Measurements from ENCODE around the gene WDR47. TPM values are rescaled to one million over a fixed set of nuclear protein-coding genes. Genes with fewer than 3 reads are reported as not detected.

Gene WDR47
- total RNA-seq = 10 to 100 TPM; 45.8 to 89.2 (median 52.9) TPM

DNA sequence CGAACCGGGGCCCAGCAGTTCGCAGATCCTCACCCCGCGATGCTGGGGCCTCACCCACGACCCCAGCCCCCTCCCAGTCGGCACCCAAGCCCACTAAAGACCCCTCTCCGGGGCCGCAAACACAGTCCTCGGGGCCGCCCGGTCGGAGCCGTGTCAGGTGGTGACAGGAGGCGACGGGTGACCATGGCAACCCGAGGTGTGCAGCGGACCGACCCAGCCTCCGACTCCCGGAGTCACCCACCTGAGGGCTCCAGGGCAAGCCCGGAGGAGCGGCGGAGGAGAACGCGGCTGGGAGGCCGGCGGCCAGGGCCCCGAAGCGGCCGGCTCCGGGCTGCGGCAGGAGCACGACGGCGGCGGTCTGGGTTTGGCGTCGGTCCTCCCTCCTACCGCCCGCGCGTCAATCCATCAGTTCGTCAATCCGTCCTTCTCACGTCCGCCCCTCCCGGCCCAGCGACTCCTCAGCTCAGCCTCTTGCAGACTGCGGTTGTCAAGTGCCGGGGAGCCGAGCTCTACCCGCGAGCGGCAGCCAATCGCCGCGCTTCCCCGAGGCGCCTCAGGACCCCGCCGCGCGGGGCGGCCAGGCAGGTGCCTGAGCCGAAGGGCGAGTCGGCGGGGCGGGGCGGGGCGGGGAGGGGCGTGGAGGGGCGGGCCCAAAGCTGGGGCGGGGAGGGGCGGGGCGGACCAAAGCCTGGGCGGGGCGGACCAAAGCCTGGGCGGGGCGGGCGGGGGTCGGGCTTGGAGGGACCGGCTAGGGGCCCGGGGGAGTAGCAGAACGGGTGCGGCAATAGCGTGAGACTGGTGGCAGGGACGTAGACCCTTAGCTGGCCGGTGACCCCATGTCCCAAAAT lies at the start of gene WDR47:
Gene WDR47 (minus strand): TSS at position 482 of the 848 bp plus-strand sequence. CDS start 18,590 bp downstream, outside the sequence.
- no peaks in the 10 kb centered on the region for H3K27me3 ChIP-seq
- no peaks in the 10 kb centered on the region for H3K9me3 ChIP-seq
- DNase-seq (ENCODE audit: low spot score in 2 of 2) = peak; percentile 97 to 98
- H3K4me3 ChIP-seq = peak within 1 kb of the TSS; percentile 94
- peaks cover 24% of the 10 kb centered on the region for H3K4me1 ChIP-seq
- H3K27ac ChIP-seq = peak within 1 kb of the TSS; percentile 91
- no peaks in the 10 kb centered on the region for H3K36me3 ChIP-seq
- peak; percentile 78 to 94 (median 79) for TF ChIP-seq POLR2AphosphoS5 (IDR thresholded peaks at IDR 0.05)
- TF ChIP-seq, protein P1, sequence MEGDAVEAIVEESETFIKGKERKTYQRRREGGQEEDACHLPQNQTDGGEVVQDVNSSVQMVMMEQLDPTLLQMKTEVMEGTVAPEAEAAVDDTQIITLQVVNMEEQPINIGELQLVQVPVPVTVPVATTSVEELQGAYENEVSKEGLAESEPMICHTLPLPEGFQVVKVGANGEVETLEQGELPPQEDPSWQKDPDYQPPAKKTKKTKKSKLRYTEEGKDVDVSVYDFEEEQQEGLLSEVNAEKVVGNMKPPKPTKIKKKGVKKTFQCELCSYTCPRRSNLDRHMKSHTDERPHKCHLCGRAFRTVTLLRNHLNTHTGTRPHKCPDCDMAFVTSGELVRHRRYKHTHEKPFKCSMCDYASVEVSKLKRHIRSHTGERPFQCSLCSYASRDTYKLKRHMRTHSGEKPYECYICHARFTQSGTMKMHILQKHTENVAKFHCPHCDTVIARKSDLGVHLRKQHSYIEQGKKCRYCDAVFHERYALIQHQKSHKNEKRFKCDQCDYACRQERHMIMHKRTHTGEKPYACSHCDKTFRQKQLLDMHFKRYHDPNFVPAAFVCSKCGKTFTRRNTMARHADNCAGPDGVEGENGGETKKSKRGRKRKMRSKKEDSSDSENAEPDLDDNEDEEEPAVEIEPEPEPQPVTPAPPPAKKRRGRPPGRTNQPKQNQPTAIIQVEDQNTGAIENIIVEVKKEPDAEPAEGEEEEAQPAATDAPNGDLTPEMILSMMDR (IDR thresholded peaks at IDR 0.05) = no peak
- TF ChIP-seq POLR2A (IDR thresholded peaks at IDR 0.05) = peak; percentile 65 to 93
- WGBS = 0% methylated on average over 8 of the region's 90 CpGs

DNA sequence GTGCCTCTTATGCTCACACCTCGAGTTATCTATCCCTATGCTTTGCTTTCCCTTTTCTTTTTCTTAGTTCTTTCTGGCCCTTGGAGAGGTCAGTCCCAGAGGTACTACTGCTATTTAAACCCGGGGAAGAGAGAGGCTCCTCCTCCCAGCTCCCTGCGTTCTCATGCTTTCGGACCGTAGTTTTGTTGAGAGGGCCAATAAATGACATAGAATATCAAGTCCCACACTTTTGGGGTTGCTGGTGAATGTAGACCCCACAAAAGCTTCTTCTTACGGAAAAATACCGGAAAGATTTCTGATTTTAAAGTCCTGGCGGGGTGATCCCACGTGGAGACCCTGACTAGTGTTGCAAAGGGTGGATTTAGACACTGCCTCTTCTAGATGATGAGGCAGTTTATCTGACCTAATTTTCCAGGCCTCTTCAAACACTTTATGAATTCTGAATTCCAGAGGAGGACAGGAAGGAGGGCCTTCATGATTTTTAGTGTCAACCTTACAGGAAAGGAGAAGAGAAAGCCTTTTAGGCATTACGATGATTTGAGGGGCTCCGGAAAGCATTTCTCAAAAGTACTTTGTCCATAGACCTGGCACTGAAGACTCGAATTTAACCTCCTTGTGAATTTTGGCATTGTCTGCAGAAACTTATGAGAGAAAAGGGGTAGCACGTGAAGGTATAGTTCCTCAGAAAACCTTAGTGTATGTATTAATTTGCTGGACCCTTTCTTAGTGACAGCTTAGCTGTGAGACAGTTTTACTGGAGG lies 49.4 kb upstream of the WDR47 start:
- no peak for DNase-seq (ENCODE audit: low spot score in 2 of 2)
- H3K4me3 ChIP-seq = peak overlapping the region; percentile 75
- no peaks in the 10 kb centered on the region for H3K9me3 ChIP-seq
- peaks cover 45% of the 10 kb centered on the region for H3K4me1 ChIP-seq
- TF ChIP-seq POLR2AphosphoS5 (IDR thresholded peaks at IDR 0.05) (no peak), POLR2A (IDR thresholded peaks at IDR 0.05) (no peak), EP300 (IDR thresholded peaks at IDR 0.05) (no peak)
- TF ChIP-seq, protein P1 (IDR thresholded peaks at IDR 0.05) = no peak
- no peaks in the 10 kb centered on the region for H3K27me3 ChIP-seq
- WGBS = under 1% methylated on average over 13 of the region's 13 CpGs
- H3K36me3 ChIP-seq = peaks cover 19% of the 10 kb centered on the region
- peak overlapping the region; percentile 95 for H3K27ac ChIP-seq

DNA sequence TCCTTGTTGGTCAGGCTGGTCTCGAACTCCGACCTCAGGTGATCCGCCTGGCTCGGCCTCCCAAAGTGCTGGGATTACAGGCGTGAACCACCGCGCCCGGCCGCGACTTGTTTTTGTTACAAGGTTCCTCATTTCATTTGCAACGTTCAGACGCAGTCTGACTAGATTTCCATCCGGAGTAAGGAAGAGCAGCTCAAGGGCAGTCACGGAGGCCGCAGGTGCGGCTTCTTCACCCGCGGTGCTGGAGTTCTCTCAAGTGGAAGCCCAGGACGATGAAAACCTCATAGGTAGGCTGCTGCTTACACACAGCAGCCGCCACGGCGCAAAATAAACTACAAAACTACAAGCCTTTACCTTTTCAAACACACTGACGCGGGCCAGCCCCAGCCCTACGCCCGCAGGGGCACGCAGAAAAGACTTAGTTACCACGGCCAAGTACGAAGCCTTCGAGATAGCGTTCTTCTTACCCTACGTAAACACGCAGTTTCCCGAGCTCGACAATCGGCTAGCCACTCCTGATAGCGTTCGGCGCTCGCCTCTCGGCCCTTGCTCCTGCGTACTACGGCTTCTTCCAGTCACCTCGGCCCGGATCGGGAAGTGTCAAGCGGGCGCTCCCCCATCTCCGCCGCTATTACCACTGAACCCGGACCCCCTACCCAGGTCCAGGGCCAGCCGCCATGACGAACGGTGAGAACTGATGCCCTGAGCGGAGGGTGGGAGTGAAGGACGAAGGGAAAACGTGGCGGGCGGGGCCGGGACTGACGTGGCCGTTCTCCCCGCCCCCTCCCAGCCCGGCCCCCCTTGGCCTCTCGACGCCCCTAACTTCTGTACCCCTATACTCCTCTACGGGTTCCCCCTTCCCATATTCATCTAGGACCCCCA lies 48.5 kb upstream of the WDR47 start, which contains the start of gene TMEM167B:
Gene TMEM167B (plus strand): TSS at position 569 of the 882 bp plus-strand sequence. CDS start 109 bp downstream, at position 678.
- Histone ChIP-seq H3K4me1 (peaks cover 37% of the 10 kb centered on the region), H3K9me3 (no peaks in the 10 kb centered on the region), H3K27me3 (no peaks in the 10 kb centered on the region), H3K4me3 (peak within 1 kb of the TSS; percentile 75), H3K36me3 (peaks cover 19% of the 10 kb centered on the region), H3K27ac (peak within 1 kb of the TSS; percentile 95)
- TF ChIP-seq POLR2A (IDR thresholded peaks at IDR 0.05) (peak; percentile 60 to 80), POLR2AphosphoS5 (IDR thresholded peaks at IDR 0.05) (peak; percentile 36 to 94 (median 82)), EP300 (IDR thresholded peaks at IDR 0.05) (no peak)
- TF ChIP-seq, protein P1 (IDR thresholded peaks at IDR 0.05) = no peak
- peak; percentile 93 to 97 for DNase-seq (ENCODE audit: low spot score in 2 of 2)
- 11% methylated on average over 40 of the region's 67 CpGs for WGBS

DNA sequence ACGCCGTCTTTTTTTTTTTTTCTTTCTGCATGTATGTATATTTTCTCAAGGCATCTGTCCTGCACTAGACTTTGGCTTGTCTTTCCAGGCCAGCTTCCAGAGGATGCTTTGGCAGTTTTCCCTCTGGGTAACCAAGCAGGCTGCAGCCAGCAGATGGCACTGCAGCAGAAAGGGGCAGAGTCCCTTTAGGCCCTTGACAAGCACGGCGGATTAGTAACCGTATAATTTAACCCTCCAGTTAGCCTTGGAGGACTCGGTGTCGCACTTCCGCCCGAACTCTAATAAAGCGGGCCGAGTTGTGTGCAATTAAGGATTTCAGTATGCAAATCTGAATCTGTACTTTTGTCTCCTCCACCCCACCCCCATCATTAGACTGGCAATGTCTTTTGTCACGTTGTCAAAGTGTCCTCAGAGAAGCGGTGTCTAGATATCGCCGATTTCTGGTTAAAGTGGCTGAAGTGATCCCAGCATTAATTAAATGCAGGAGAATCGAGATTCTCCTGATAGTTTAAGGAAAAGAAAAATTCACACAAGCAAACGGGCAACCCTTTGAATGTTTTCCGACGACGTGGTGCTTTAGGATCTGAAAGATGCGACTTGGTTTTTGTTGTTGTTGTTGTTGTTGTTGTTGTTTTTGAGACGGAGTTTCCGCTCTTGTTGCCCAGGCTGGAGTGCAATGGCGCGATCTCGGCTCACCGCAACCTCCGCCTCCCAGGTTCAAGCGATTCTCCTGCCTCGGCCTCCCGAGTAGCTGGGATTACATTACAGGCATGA lies 47.5 kb upstream of the WDR47 start:
- TF ChIP-seq POLR2AphosphoS5 (IDR thresholded peaks at IDR 0.05) (no peak), POLR2A (IDR thresholded peaks at IDR 0.05) (no peak), EP300 (IDR thresholded peaks at IDR 0.05) (no peak)
- TF ChIP-seq, protein P1 (IDR thresholded peaks at IDR 0.05) = peak; percentile 19 to 62

More for the DNA sequence above, 47.5 kb upstream of the WDR47 start:
- no peaks in the 10 kb centered on the region for H3K9me3 ChIP-seq
- WGBS = 66% methylated on average over 31 of the region's 31 CpGs
- H3K4me1 ChIP-seq = peaks cover 32% of the 10 kb centered on the region
- no peaks in the 10 kb centered on the region for H3K27me3 ChIP-seq
- peak overlapping the region; percentile 75 for H3K4me3 ChIP-seq
- H3K36me3 ChIP-seq = peaks cover 15% of the 10 kb centered on the region
- no peak for DNase-seq (ENCODE audit: low spot score in 2 of 2)
- peak overlapping the region; percentile 95 for H3K27ac ChIP-seq

Measured in suprapubic skin (tissue), 4 donors.